Measurements from ENCODE around the gene ZNF17.

The ZNF17 gene

GRCh38 chr19:57436417-57436816 lies 25.5 kb downstream of the ZNF17 start:
- Histone ChIP-seq H3K27me3 (ENCODE audit: control insufficient read depth, insufficient read depth, low read length) (no peaks in the 10 kb centered on the region), H3K27ac (no peak overlapping the region), H3K9ac (no peak overlapping the region), H2AFZ (no peak overlapping the region), H3K79me2 (peaks cover 32% of the 10 kb centered on the region), H3K36me3 (ENCODE audit: control insufficient read depth, insufficient read depth, low read length) (no peaks in the 10 kb centered on the region), H3K4me3 (ENCODE audit: low read depth, low read length) (peak overlapping the region; percentile 68), H3K9me3 (ENCODE audit: control insufficient read depth, low read length) (no peaks in the 10 kb centered on the region), H3K4me2 (ENCODE audit: low read length) (peak overlapping the region; percentile 86), H3K4me1 (peaks cover 4% of the 10 kb centered on the region)
- no peak for TF ChIP-seq CTCF (IDR thresholded peaks at IDR 0.05)

GRCh38 chr19:57437931-57438330 lies 27.0 kb downstream of the ZNF17 start:
- no peak for TF ChIP-seq CTCF (IDR thresholded peaks at IDR 0.05)
- Histone ChIP-seq H3K4me2 (ENCODE audit: low read length) (no peak overlapping the region), H3K79me2 (peaks cover 32% of the 10 kb centered on the region), H3K9me3 (ENCODE audit: control insufficient read depth, low read length) (no peaks in the 10 kb centered on the region), H3K36me3 (ENCODE audit: control insufficient read depth, insufficient read depth, low read length) (no peaks in the 10 kb centered on the region), H3K9ac (no peak overlapping the region), H3K4me3 (ENCODE audit: low read depth, low read length) (no peak overlapping the region), H3K27ac (no peak overlapping the region), H2AFZ (no peak overlapping the region), H3K4me1 (peaks cover 4% of the 10 kb centered on the region), H3K27me3 (ENCODE audit: control insufficient read depth, insufficient read depth, low read length) (no peaks in the 10 kb centered on the region)

DNA sequence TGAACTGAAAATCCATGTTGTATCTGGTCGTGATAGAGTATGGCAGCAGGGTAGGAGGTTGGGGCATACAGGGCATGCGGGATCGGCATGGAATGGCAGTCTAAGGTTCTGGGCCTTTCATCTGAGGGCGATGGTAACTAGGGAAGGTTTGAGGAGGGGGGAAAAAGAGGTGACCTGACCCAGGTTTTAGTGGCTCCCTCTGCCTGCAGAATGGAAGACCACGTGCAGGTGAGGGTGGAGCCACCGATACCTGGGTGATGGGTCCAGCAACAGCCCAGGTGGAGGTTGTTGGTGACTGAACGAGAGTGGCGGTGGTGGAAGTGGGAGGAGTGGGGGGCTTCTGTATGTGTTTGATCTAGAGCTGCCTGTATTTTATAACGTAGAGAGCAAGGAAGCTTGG lies 28.0 kb downstream of the ZNF17 start:
- Histone ChIP-seq H3K27me3 (ENCODE audit: control insufficient read depth, insufficient read depth, low read length) (no peaks in the 10 kb centered on the region), H3K4me3 (ENCODE audit: low read depth, low read length) (no peak overlapping the region), H3K36me3 (ENCODE audit: control insufficient read depth, insufficient read depth, low read length) (no peaks in the 10 kb centered on the region), H3K79me2 (peaks cover 32% of the 10 kb centered on the region), H3K9me3 (ENCODE audit: control insufficient read depth, low read length) (no peaks in the 10 kb centered on the region), H3K4me1 (peaks cover 4% of the 10 kb centered on the region), H3K9ac (no peak overlapping the region), H3K27ac (no peak overlapping the region), H3K4me2 (ENCODE audit: low read length) (no peak overlapping the region), H2AFZ (no peak overlapping the region)
- no peak for TF ChIP-seq CTCF (IDR thresholded peaks at IDR 0.05)

GRCh38 chr19:57441979-57442752 lies 31.2 kb downstream of the ZNF17 start:
- H3K4me1 ChIP-seq, result no peaks in the 10 kb centered on the region
- TF ChIP-seq CTCF (IDR thresholded peaks at IDR 0.05), result no peak
- no peaks in the 10 kb centered on the region for H3K36me3 ChIP-seq (ENCODE audit: control insufficient read depth, insufficient read depth, low read length)
- no peak overlapping the region for H3K4me2 ChIP-seq (ENCODE audit: low read length)
- no peak overlapping the region for H2AFZ ChIP-seq
- peaks cover 22% of the 10 kb centered on the region for H3K79me2 ChIP-seq
- no peak overlapping the region for H3K9ac ChIP-seq
- no peaks in the 10 kb centered on the region for H3K9me3 ChIP-seq (ENCODE audit: control insufficient read depth, low read length)
- no peak overlapping the region for H3K4me3 ChIP-seq (ENCODE audit: low read depth, low read length)
- H3K27me3 ChIP-seq (ENCODE audit: control insufficient read depth, insufficient read depth, low read length), result no peaks in the 10 kb centered on the region
- H3K27ac ChIP-seq, result no peak overlapping the region

All from parathyroid adenoma (tissue), 2 donors.